ENCODE data around the gene GMEB2.
A peak's percentile ranks its signal among the peaks of the same experiment; 100 is the strongest.
"Not testable (repeated sequence)": the region's sequence is repeated elsewhere in the genome, so short reads cannot be mapped to it uniquely, and the experiment has no call there.

GMEB2 gene

DNA sequence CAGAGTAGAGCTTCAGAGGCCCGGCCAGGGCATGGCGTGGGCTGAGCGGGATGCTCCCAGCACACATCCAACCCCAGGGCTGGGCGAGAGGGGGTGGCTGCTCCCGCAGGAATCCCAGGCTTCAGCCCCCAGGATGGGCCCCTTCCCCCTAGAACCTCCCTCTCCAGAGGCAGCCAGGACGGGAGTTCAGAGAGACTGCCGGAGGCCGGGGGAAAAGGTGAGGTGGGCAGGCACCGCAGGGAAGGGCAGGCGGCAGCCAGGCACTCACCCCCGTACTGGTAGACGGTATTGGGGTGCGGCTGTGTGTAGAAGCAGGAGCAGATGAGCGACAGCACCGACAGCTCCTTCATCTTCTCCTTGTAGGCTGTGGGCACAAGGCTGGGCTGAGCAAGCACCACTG is 17.0 kb upstream of the GMEB2 start:
- WGBS: 93% methylated on average over 15 of the region's 15 CpGs
- Histone ChIP-seq H3K27me3 (ENCODE audit: insufficient read depth, low read length) (no peaks in the 10 kb centered on the region), H3K36me3 (ENCODE audit: insufficient read depth, low read length) (no peaks in the 10 kb centered on the region), H3K9ac (ENCODE audit: low read depth, low read length) (no peak overlapping the region), H3K27ac (ENCODE audit: low read depth, low read length) (no peak overlapping the region), H3K9me3 (ENCODE audit: insufficient read depth, low read depth, low read length) (no peaks in the 10 kb centered on the region), H3K4me3 (ENCODE audit: low read length) (no peak overlapping the region), H3K4me1 (ENCODE audit: insufficient read depth, low read length) (no peaks in the 10 kb centered on the region)

DNA sequence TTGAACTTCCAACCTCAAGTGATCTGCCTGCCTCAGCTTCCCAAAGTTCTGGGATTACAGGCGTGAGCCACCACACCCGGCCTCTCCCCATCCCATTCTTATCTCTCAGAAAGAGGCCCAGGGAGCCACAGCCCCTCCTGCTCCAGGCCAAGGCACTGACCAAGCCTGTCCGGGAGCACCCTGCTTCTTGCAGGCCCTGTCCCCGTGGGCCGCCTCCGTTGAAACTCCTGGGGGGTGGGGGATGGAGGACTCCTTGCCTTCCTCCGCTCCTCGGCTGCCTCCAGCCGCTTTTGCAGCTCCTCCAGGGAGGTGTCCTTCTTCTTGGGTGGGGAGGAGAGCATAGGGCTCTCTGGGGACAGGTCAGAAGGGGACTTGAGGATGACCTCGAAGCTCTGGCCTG is 16.6 kb upstream of the GMEB2 start:
- H3K27me3 ChIP-seq (ENCODE audit: insufficient read depth, low read length): no peaks in the 10 kb centered on the region
- H3K9ac ChIP-seq (ENCODE audit: low read depth, low read length): no peak overlapping the region
- H3K27ac ChIP-seq (ENCODE audit: low read depth, low read length): no peak overlapping the region
- no peaks in the 10 kb centered on the region for H3K9me3 ChIP-seq (ENCODE audit: insufficient read depth, low read depth, low read length)
- H3K36me3 ChIP-seq (ENCODE audit: insufficient read depth, low read length): no peaks in the 10 kb centered on the region
- 91% methylated on average over 10 of the region's 10 CpGs for WGBS
- no peaks in the 10 kb centered on the region for H3K4me1 ChIP-seq (ENCODE audit: insufficient read depth, low read length)
- H3K4me3 ChIP-seq (ENCODE audit: low read length): no peak overlapping the region

DNA sequence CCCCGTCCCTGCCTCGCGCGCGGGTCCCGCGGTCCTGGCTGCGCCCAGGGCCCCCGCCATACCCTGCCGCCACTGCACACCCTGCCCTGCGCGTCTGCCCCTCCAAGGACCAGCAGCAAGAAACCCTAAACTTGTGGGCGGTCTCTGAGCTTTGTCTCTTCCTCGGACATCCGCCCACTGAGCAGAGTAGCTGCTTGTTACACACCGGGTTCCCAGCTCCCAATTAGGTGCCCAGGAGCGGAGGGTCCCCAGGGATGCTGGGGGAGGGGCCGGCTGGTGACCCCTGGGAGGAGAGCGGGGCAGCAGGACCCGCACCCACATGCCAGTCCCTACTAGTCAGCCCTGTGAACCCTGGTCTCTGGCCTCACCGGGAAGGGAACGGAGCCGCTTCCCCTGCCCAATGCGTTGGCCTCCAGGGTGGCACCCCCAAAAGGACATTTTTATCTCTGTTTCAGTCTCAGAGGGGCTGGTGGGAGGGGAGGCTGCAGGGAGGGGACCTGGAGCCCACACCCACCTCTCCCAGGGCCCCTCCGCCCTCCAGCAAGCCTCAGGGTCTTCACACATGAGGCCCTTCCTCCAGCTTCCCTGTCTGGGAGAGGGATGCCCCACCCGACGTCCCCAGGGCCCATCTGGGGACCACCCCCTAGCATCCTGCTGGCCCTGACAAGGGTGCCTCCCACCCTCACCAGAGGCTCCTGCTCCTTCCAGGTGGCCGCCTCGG is 15.8 kb upstream of the GMEB2 start:
- Histone ChIP-seq H3K9ac (ENCODE audit: low read depth, low read length) (peak overlapping the region; percentile 51), H3K4me3 (ENCODE audit: low read length) (peak overlapping the region; percentile 53)
- 22% methylated on average over 29 of the region's 29 CpGs for WGBS

DNA sequence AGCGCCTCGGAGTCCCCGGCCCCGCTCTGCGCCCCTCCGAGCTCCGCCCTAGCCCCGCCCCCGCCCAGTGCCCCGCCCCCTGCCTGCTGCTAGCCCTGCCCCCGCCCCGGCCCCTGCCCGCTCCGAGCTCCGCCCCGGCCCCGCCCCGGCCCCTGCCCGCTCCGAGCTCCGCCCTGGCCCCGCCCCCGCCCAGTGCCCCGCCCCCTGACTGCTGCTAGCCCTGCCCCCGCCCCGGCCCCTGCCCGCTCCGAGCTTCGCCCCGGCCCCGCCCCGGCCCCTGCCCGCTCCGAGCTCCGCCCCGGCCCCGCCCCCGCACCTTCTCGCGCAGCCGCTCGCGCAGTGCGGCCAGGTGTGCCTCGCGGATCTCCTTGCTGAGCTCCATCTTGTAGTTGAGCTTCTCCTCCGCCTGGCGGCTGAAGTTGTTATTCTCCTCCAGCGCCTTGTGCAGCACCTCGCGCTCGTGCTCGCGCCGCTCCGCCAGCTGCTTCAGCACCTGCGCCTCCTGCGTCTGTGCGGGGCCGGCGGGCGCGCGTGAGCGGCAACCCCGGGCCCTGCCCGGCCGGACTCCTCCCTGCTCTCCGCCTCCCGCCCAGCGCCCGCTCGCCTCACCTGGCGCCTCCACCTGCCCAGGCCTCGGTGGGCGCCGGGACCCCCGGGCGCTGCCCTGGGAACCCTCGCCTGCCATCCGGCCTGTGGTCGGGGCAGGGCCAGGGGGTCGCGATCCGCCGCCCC is 15.1 kb upstream of the GMEB2 start:
- H3K4me3 ChIP-seq (ENCODE audit: low read length): peak overlapping the region; percentile 63
- no peaks in the 10 kb centered on the region for H3K36me3 ChIP-seq (ENCODE audit: insufficient read depth, low read length)
- H3K9me3 ChIP-seq (ENCODE audit: insufficient read depth, low read depth, low read length): no peaks in the 10 kb centered on the region
- H3K9ac ChIP-seq (ENCODE audit: low read depth, low read length): peak overlapping the region; percentile 61
- H3K27me3 ChIP-seq (ENCODE audit: insufficient read depth, low read length): no peaks in the 10 kb centered on the region
- H3K4me1 ChIP-seq (ENCODE audit: insufficient read depth, low read length): no peaks in the 10 kb centered on the region
- peak overlapping the region; percentile 66 for H3K27ac ChIP-seq (ENCODE audit: low read depth, low read length)
- under 1% methylated on average over 73 of the region's 86 CpGs for WGBS

More for the DNA sequence above, 15.8 kb upstream of the GMEB2 start:
- H3K9me3 ChIP-seq (ENCODE audit: insufficient read depth, low read depth, low read length): no peaks in the 10 kb centered on the region
- H3K36me3 ChIP-seq (ENCODE audit: insufficient read depth, low read length): no peaks in the 10 kb centered on the region
- no peaks in the 10 kb centered on the region for H3K4me1 ChIP-seq (ENCODE audit: insufficient read depth, low read length)
- no peaks in the 10 kb centered on the region for H3K27me3 ChIP-seq (ENCODE audit: insufficient read depth, low read length)
- H3K27ac ChIP-seq (ENCODE audit: low read depth, low read length): peak overlapping the region; percentile 66

- peak overlapping the region; percentile 35; the same call in 1 of the 2 replicates for H3K27ac ChIP-seq (ENCODE audit: low read depth, low read length)
- H3K4me1 ChIP-seq (ENCODE audit: insufficient read depth, low read length): no peaks in the 10 kb centered on the region
- H3K9ac ChIP-seq (ENCODE audit: low read depth, low read length): peak overlapping the region; percentile 61; the same call in 1 of the 2 replicates
- H3K9me3 ChIP-seq (ENCODE audit: insufficient read depth, low read depth, low read length): no peaks in the 10 kb centered on the region
- WGBS: 11% methylated on average over 41 of the region's 47 CpGs
- peak overlapping the region; percentile 63 for H3K4me3 ChIP-seq (ENCODE audit: low read length)
- no peaks in the 10 kb centered on the region for H3K27me3 ChIP-seq (ENCODE audit: insufficient read depth, low read length)
- H3K36me3 ChIP-seq (ENCODE audit: insufficient read depth, low read length): no peaks in the 10 kb centered on the region
Measured at GRCh38 chr20:63641146-63641791, 14.4 kb upstream of the GMEB2 start.

DNA sequence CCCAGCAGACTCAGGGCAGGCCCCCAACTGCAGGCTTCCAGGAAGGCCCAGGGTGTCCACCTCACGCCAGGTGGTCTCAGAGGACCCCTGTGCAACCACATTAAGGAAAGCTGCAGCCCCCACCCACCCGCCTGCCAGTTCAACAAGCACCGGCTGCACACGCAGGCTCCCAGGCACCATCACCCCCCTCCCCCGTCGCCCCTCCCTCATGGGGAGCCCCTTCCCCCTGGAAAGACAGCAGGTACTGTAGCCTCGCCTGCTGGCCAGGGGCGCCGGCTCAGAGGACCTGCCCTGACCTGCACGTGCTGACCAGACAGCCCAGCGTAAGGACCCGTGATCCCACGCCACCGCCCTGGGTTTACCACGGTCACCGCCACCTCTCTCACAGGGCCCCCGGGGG is 13.8 kb upstream of the GMEB2 start:
- not testable (repeated sequence) for H3K4me3 ChIP-seq (ENCODE audit: low read length); H3K27me3 ChIP-seq (ENCODE audit: insufficient read depth, low read length); H3K36me3 ChIP-seq (ENCODE audit: insufficient read depth, low read length); H3K9me3 ChIP-seq (ENCODE audit: insufficient read depth, low read depth, low read length); H3K4me1 ChIP-seq (ENCODE audit: insufficient read depth, low read length); H3K27ac ChIP-seq (ENCODE audit: low read depth, low read length); H3K9ac ChIP-seq (ENCODE audit: low read depth, low read length)
- WGBS: 62% methylated on average over 8 of the region's 17 CpGs

DNA sequence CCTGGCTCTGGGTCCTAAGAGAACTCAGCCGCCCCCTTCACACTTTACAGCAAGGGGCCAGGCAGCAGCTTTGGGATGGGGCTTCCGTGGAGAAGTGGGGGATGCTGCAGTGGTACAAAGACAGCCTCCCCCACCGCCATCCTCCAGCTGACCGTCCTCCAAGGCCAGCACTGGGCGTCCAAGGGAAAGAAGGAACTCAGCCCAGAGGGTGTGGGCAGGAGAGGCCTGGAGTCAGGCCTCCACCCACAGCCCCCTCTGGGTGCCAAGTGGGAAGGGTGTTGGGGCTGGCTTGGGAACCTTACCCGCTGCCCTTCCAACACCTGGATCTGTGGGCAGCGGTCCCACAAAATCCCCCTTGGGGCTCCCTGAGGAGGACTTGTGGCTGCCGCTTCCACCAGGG is 13.2 kb upstream of the GMEB2 start:
- H3K27ac ChIP-seq (ENCODE audit: low read depth, low read length): no peak overlapping the region
- H3K36me3 ChIP-seq (ENCODE audit: insufficient read depth, low read length): no peaks in the 10 kb centered on the region
- no peak overlapping the region for H3K4me3 ChIP-seq (ENCODE audit: low read length)
- no peaks in the 10 kb centered on the region for H3K9me3 ChIP-seq (ENCODE audit: insufficient read depth, low read depth, low read length)
- H3K27me3 ChIP-seq (ENCODE audit: insufficient read depth, low read length): no peaks in the 10 kb centered on the region
- no peaks in the 10 kb centered on the region for H3K4me1 ChIP-seq (ENCODE audit: insufficient read depth, low read length)
- H3K9ac ChIP-seq (ENCODE audit: low read depth, low read length): no peak overlapping the region
- 88% methylated on average over 8 of the region's 8 CpGs for WGBS

GRCh38 chr20:63639093-63639975 is 12.4 kb upstream of the GMEB2 start:
- Histone ChIP-seq H3K27ac (ENCODE audit: low read depth, low read length) (no peak overlapping the region), H3K9ac (ENCODE audit: low read depth, low read length) (no peak overlapping the region), H3K4me3 (ENCODE audit: low read length) (no peak overlapping the region), H3K27me3 (ENCODE audit: insufficient read depth, low read length) (no peaks in the 10 kb centered on the region), H3K4me1 (ENCODE audit: insufficient read depth, low read length) (no peaks in the 10 kb centered on the region), H3K36me3 (ENCODE audit: insufficient read depth, low read length) (no peaks in the 10 kb centered on the region), H3K9me3 (ENCODE audit: insufficient read depth, low read depth, low read length) (no peaks in the 10 kb centered on the region)
- WGBS: 72% methylated on average over 13 of the region's 15 CpGs

GRCh38 chr20:63636752-63637628 is 10.1 kb upstream of the GMEB2 start:
- Histone ChIP-seq H3K27me3 (ENCODE audit: insufficient read depth, low read length) (no peaks in the 10 kb centered on the region), H3K4me3 (ENCODE audit: low read length) (no peak overlapping the region), H3K27ac (ENCODE audit: low read depth, low read length) (no peak overlapping the region), H3K9me3 (ENCODE audit: insufficient read depth, low read depth, low read length) (no peaks in the 10 kb centered on the region), H3K4me1 (ENCODE audit: insufficient read depth, low read length) (no peaks in the 10 kb centered on the region), H3K36me3 (ENCODE audit: insufficient read depth, low read length) (no peaks in the 10 kb centered on the region), H3K9ac (ENCODE audit: low read depth, low read length) (no peak overlapping the region)
- WGBS: 83% methylated on average over 17 of the region's 19 CpGs

DNA sequence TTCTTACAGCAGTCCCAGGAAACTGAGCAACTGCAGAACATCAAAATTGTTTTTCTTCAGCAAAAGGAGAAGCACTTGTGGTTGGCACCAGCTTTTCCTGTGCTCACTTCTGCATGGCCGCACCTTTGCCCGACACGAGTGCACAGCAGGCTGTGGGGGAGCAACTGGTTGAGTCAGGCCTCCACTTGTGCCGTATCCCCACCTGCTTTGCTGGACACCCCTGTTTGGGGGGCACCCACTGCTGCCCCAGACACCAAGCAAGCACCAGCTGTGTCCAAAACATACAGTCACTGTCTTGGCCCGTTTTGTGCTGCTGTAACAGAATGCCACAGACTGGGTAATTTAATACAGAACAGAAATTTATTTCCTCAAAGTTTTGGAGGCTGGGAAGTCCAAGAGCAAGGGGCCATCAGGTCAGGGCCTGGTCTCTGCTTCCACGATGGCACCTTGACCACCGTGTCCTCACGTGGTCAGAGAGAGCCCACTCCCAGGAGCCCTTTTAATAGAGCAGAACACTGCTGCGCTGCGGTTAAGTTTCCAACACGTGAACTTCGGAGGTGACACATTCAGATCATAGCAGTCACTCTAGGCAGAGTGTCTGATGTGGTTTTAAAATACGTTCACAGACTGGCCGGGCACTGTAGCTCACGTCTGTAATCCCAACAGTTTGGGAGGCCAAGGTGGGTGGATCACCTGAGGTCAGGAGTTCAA is 8.7 kb upstream of the GMEB2 start:
- no peak overlapping the region for H3K9ac ChIP-seq (ENCODE audit: low read depth, low read length)
- H3K27ac ChIP-seq (ENCODE audit: low read depth, low read length): no peak overlapping the region
- no peaks in the 10 kb centered on the region for H3K4me1 ChIP-seq (ENCODE audit: insufficient read depth, low read length)
- H3K36me3 ChIP-seq (ENCODE audit: insufficient read depth, low read length): no peaks in the 10 kb centered on the region
- WGBS: 92% methylated on average over 15 of the region's 15 CpGs
- H3K4me3 ChIP-seq (ENCODE audit: low read length): no peak overlapping the region
- no peaks in the 10 kb centered on the region for H3K27me3 ChIP-seq (ENCODE audit: insufficient read depth, low read length)
- H3K9me3 ChIP-seq (ENCODE audit: insufficient read depth, low read depth, low read length): no peaks in the 10 kb centered on the region
